ENCODE data around the gene C6orf89.
"Not testable (repeated sequence)": the region's sequence is repeated elsewhere in the genome, so short reads cannot be mapped to it uniquely, and the experiment has no call there.

C6orf89 gene

GRCh38 chr6:36924778-36925374 lies 39.1 kb downstream of the C6orf89 start:
- DNase-seq (ENCODE audit: low read depth) = no peak

- DNase-seq (ENCODE audit: low read depth) = no peak
Measured at GRCh38 chr6:36925809-36926208, 40.1 kb downstream of the C6orf89 start.

- no peak for DNase-seq (ENCODE audit: low read depth)
Measured at GRCh38 chr6:36926708-36927513, 41.2 kb downstream of the C6orf89 start.

DNA sequence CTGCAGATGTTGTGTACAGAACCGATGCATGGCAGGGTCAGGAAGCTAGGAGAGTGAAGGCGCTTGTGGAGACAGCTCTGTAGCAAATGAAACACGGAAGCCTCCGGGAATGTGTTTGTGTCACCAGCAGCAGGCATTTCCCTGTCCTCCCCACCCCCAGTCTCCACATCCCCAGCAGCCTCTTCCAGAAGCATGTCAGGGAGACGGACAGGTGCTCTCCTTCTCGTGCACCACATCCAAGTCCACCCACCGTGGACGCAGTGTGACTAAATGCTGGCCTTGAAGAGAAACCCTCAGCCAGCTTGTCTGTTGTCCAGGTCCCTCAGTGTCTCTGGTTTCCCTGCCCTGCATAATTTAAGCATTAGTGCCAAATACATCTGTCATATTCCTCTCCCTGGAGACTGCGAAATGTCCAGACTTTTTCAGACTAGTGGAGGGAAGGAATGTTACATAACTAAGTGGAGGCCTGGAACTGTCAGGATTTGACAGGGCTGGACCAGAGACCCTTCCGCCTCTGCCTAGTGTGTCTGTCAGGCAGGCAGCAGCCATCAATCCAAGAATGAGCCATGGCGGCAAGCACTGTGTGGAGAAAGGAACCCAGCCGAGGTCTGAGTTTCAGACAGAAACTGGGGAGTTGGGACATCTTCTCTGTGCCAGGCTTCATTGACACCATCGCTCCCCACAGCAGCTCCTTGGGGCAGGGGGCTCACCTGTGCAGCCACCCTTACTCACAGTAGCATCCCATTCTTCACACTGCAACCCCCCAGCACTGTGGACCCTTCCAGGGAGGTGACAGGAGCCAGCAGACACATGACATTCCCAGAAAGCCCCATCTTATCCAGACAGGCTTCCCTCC lies 42.2 kb downstream of the C6orf89 start:
- DNase-seq (ENCODE audit: low read depth) = no peak

GRCh38 chr6:36928547-36928918 lies 42.8 kb downstream of the C6orf89 start:
- DNase-seq (ENCODE audit: low read depth) = no peak

GRCh38 chr6:36929152-36929551 lies 43.4 kb downstream of the C6orf89 start:
- DNase-seq (ENCODE audit: low read depth) = no peak

DNA sequence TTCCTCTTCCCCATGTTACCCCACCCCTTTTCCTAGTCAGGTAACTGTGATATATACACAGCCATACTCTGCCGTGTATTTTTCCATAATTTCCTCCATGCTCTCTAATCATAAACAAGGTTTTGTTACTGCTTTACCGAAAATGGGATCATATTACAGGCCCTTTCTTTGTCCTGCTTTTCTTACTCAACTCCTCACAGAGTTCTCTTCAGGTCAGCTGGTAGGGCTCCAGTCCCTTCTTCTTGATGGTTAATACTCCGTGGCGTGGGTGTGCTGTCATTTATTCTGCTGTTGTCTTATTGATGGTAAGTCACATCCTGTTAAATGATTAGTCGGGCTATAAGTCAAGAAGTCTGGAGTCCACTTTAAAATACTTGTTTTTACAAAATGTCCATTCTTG lies 43.9 kb downstream of the C6orf89 start:
- DNase-seq (ENCODE audit: low read depth) = no peak

DNA sequence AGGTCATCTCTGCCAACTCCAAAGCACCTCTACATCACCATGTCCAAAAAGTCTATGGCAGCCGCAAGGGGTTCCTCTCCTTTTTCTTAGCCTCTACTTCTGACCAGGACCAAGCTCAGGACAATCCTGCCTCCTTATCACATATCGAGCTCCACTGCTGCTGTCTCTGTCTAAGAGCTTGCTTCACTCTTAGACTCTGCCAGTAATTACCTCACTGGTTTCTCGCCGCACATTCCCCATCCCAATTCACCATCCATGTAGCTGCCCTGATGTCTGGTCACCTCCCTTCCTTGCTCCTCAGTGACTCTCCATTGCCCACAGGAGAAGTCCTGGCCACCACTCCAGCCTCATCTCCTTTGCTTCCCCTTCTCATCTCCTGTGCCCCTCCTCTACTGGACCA lies 44.7 kb downstream of the C6orf89 start:
- no peak for DNase-seq (ENCODE audit: low read depth)

- DNase-seq (ENCODE audit: low read depth) = no peak
Measured at GRCh38 chr6:36933102-36933501, 47.4 kb downstream of the C6orf89 start.

GRCh38 chr6:36933519-36933918 lies 47.8 kb downstream of the C6orf89 start:
- DNase-seq (ENCODE audit: low read depth) = no peak

- no peak for DNase-seq (ENCODE audit: low read depth)
Measured at GRCh38 chr6:36934901-36935300, 49.1 kb downstream of the C6orf89 start.

GRCh38 chr6:36936824-36937223 lies 51.1 kb downstream of the C6orf89 start:
- no peak for DNase-seq (ENCODE audit: low read depth)

DNA sequence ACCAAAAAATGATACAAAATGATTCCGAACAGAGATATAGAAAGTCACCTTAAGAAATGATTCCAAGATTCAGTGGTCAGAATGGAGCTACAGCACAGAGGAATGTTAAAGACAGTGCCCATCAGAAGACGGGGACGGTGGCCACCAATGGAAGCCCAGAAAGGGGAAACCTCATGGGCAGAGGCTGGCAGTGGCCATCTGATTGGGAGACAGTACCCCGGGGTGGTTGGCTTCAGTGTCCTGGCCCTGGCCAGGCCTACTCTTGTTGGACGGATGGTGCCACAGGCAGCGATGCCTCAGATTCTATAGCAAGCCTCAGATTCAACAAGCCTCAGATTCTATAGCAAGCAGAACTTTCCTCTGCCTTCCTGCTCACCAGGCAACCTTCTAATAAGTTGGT lies 52.1 kb downstream of the C6orf89 start:
- DNase-seq (ENCODE audit: low read depth) = no peak

DNA sequence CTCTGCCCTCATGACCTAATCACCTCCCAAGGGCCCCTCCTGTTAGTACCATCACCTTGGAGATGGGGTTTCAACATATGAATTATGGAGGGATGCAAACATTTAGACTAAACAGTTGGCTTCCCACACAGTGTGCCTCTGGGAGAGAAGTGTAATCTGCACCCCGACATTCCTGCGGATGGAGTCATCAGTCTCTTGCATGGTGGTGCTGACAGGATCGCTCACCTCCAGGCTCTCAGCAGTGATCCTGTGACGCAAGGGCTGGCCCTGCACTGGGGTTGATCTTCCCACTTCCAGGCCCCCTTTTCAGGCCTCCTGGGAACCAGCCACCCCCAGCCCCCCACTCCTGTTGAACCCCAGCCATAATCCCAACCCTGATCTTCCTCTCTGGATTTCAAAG lies 52.8 kb downstream of the C6orf89 start:
- no peak for DNase-seq (ENCODE audit: low read depth)

GRCh38 chr6:36939005-36939404 lies 53.3 kb downstream of the C6orf89 start:
- not testable (repeated sequence) for DNase-seq (ENCODE audit: low read depth)

- no peak for DNase-seq (ENCODE audit: low read depth)
Measured at GRCh38 chr6:36940027-36940426, 54.3 kb downstream of the C6orf89 start.

- not testable (repeated sequence) for DNase-seq (ENCODE audit: low read depth)
Measured at GRCh38 chr6:36941561-36941960, 55.8 kb downstream of the C6orf89 start.

GRCh38 chr6:36942329-36942728 lies 56.6 kb downstream of the C6orf89 start:
- not testable (repeated sequence) for DNase-seq (ENCODE audit: low read depth)

DNA sequence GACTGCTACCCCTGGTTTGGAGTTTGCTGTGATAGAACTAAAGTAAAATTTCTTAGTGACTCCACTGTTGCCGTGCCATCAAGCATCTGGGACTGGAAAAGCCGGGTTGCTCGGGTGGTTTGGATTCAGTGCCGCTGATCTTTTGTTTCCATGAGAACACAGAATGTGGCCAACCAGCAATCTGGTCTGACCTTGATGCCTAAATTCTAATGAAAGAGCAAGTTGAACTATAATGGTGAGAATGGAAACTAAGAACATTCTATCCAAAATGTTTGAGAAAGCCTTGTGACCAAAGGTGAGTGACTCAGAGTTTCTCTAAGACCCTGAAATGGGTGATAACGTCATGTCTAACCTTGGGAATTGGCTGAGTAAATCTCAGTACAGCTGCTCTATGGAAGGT lies 58.9 kb downstream of the C6orf89 start:
- DNase-seq (ENCODE audit: low read depth) = no peak

DNA sequence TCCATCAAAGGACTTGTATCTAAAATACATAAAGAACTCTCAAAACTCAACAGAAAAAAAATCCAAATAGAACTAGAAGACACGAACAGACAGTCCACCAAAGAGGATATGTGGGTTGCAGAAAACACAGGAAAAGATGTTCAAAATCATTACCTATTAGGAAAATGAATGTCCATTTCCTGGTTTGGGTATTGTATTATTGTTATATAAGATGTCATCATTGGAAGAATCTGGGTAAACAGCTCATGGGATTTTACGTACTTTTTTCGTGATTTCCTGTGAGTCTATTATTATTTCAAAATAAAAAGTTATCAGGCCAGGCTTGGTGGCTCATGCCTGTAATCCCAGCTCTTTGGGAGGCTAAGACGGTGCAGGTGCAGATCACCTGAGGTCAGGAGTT lies 59.5 kb downstream of the C6orf89 start:
- no peak for DNase-seq (ENCODE audit: low read depth)

DNA sequence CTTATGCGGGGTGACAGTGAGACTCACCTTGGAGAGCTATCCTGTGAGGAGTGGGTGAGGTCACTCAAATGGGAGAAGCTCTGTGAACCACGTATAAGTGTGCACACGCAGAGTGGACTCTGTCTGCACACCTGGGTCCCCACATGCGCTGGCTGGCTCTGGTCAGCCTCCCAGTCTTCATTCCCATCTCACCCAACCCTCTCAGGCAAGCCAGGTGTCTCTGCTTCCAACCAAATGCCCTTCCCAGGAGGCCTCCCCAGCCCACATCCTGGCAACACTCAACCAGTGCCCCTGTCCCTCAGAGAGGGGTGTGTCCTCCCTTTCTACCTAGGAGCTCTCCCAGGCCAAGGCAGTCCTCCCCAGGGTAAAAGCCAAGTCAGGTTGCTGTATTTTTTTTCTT lies 60.8 kb downstream of the C6orf89 start:
- DNase-seq (ENCODE audit: low read depth) = no peak

- no peak for DNase-seq (ENCODE audit: low read depth)
Measured at GRCh38 chr6:36947570-36948351, 62.0 kb downstream of the C6orf89 start.

All from stimulated activated CD8-positive, alpha-beta memory T cell treated with anti-CD3 and anti-CD28 coated beads, Interleukin-12 subunit alpha, Interleukin-12 subunit beta, amount 100 ng/mL, for 1 hour (primary cell).